DOHH2 (cell line): ENCODE measurements around the gene CMAS.

Experiments
- CTCF ChIP-seq: fragments of 200-600 bp; sonication (generic); IDR thresholded peaks from one replicate; pipeline ENCODE4 v1.5.1; 2014; ENCODE audit warnings: antibody characterized with exemption, mild to moderate bottlenecking, low read depth, low read length; ENCODE audit not compliant: poor library complexity, severe bottlenecking
- EZH2phosphoT487 ChIP-seq: fragments of 200-600 bp; sonication (generic); IDR thresholded peaks from 2 replicates; pipeline ENCODE4 v1.6.1; 2017; ENCODE audit warnings: borderline replicate concordance, mild to moderate bottlenecking, antibody characterized with exemption, low read length, moderate library complexity, mixed read lengths

- TF ChIP-seq CTCF (no peak), EZH2phosphoT487 (no peak)
These were observed 29.0 kb upstream of the CMAS start for GRCh38 chr12:22016982-22017381.
